ENCODE measurements around the gene PIWIL4. TPM values are rescaled to one million over a fixed set of nuclear protein-coding genes. Genes with fewer than 3 reads are reported as not detected.

PIWIL4 gene
- total and polyA plus RNA-seq, 9 of the 15 experiments (the other 6 are each of a cell fraction or from before 2014, with no cell fraction given) = 6.3 to 17.0 (median 10.8) TPM

DNA sequence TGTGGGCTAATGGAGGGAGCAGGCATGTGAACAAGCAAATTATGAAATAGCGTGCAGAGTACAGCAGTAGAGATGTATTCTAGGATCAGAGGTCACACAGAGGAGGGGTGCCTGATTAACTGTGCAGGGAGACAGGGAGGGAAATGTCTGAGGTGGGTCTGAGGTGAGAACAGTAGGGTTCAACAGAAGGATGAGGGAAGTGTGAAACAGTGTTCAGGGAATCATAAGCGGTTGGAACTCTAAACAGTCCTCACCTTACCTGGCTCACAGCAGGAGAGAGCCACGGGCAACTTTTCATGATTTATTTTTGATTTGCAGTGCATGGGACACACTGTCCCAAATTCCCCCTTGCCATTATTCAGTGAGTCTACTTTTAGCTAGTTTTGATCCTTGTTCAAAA is 90.5 kb downstream of the PIWIL4 start (continued):
- TF ChIP-seq, protein P1, sequence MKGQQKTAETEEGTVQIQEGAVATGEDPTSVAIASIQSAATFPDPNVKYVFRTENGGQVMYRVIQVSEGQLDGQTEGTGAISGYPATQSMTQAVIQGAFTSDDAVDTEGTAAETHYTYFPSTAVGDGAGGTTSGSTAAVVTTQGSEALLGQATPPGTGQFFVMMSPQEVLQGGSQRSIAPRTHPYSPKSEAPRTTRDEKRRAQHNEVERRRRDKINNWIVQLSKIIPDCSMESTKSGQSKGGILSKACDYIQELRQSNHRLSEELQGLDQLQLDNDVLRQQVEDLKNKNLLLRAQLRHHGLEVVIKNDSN (CRISPR knock-in tag; IDR thresholded peaks at IDR 0.05) = no peak
- TF ChIP-seq, protein P2, sequence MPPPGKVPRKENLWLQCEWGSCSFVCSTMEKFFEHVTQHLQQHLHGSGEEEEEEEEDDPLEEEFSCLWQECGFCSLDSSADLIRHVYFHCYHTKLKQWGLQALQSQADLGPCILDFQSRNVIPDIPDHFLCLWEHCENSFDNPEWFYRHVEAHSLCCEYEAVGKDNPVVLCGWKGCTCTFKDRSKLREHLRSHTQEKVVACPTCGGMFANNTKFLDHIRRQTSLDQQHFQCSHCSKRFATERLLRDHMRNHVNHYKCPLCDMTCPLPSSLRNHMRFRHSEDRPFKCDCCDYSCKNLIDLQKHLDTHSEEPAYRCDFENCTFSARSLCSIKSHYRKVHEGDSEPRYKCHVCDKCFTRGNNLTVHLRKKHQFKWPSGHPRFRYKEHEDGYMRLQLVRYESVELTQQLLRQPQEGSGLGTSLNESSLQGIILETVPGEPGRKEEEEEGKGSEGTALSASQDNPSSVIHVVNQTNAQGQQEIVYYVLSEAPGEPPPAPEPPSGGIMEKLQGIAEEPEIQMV (tag; conservative IDR thresholded peaks at IDR 0.05; ENCODE audit: low read depth) = no peak
- no peak for TF ChIP-seq EP400 (IDR thresholded peaks at IDR 0.05)
- no peak for TF ChIP-seq ZNF79 (CRISPR knock-in tag; IDR thresholded peaks at IDR 0.05; ENCODE audit: low read depth)

DNA sequence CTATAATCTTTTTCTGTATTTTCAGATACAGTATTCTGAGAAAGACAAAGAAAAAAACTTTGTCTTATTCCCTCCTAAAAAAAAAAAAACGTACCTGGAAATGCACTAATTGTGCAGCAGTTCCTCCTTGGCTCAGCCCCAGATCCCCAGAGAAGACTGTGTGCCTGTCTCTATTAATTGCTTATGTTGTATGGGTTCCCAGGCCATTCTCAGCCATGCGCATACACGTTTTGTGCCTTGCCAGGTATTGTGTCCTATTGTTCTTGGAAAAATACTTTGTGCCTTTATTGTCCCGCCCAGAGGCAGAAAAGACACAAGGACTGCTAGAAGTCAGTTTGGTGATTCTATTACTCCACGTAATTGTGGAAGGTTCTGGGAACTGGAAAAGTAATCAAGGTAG is 91.2 kb downstream of the PIWIL4 start:
- H3K79me2 ChIP-seq (ENCODE audit: control insufficient read depth, insufficient read depth, low read length) = no peaks in the 10 kb centered on the region
- FAIRE-seq = no peak
- no peak for ATAC-seq
- H3K4me2 ChIP-seq (ENCODE audit: insufficient read depth, low read length) = no peak overlapping the region
- no peaks in the 10 kb centered on the region for H3K9me1 ChIP-seq (ENCODE audit: control insufficient read depth, insufficient read depth, low read length)
- H3K27me3 ChIP-seq (ENCODE audit: control insufficient read depth in 2 of 2, insufficient read depth in 2 of 2, low read length in 2 of 2) = no peaks in the 10 kb centered on the region
- H3K9me3 ChIP-seq (replicated peaks; ENCODE audit: control insufficient read depth, insufficient read depth, low read depth, low read length) = no peaks in the 10 kb centered on the region
- no peaks in the 10 kb centered on the region for H3K4me1 ChIP-seq (replicated peaks in 1 of 2; ENCODE audit: control insufficient read depth in 2 of 2, insufficient read depth in 2 of 2, low read length in 2 of 2)
- no TSS peak for BruUV-seq (replicated peaks)
- H2AFZ ChIP-seq (ENCODE audit: low read depth, low read length) = no peak overlapping the region
- WGBS (ENCODE audit: insufficient coverage, low coverage, missing lambda C conversion rate) = 26% methylated on average over 5 of the region's 5 CpGs
- ChIA-PET CTCF (ENCODE audit: low intra/inter-chr PET ratio) (no interaction called here), POLR2A (no interaction called here)
- in situ Hi-C loops (cut with MboI) (no loop called here), intact Hi-C loops (cut with micrococcal nuclease) (no loop called here)
- H3K27ac ChIP-seq (ENCODE audit: extremely low read depth, low read depth, low read length) = no peak overlapping the region
- no peak overlapping the region for H3K9ac ChIP-seq (ENCODE audit: insufficient read depth in 1 of 2, low read depth in 2 of 2, low read length in 2 of 2)
- H3K4me3 ChIP-seq = no peak overlapping the region
- H4K20me1 ChIP-seq (replicated peaks; ENCODE audit: control insufficient read depth, insufficient read depth, low read length) = no peaks in the 10 kb centered on the region
- TF ChIP-seq TAF7 (tag; IDR thresholded peaks at IDR 0.05) (no peak), ZNF695 (CRISPR knock-in tag; IDR thresholded peaks at IDR 0.05) (no peak), NFE2 (IDR thresholded peaks at IDR 0.05; ENCODE audit: low read depth) (no peak)
- no peaks in the 10 kb centered on the region for H3K36me3 ChIP-seq (ENCODE audit: control insufficient read depth, insufficient read depth, low read length)
- no peak for DNase-seq (ENCODE audit: extremely low read depth in 1 of 4, low spot score in 3 of 4)
